IMR-90 (cell line): Measurements from ENCODE around the gene HS6ST3. TPM values are rescaled to one million over a fixed set of nuclear protein-coding genes. Genes with fewer than 3 reads are reported as not detected.

ENCODE experiments used
- ATAC-seq: fragments of 200-7000 bp; cut with Tn5 transposase; 2 replicates; pipeline ENCODE4 v1.9.1; 2020; ENCODE audit warnings: low read depth, mild to moderate bottlenecking, moderate library complexity
- BruUV-seq: library from RNA; stranded (reverse); fragments of 400-500 nt; replicated peaks from 2 replicates; lab custom pipeline; 2021; lab: Mats Ljungman, UMichigan
- CTCF ChIA-PET: fragments of 300-600 bp; formaldehyde crosslinking; extraction: SDS; loops from one replicate; lab custom pipeline; 2021; ENCODE audit warnings: antibody characterized with exemption; lab: Yijun Ruan, JAX
- POLR2A ChIA-PET: fragments of 300-600 bp; sonication (Branson Sonifier 250); formaldehyde crosslinking; loops from one replicate; lab custom pipeline; 2022; ENCODE audit warnings: antibody characterized with exemption; ENCODE audit not compliant: unreplicated experiment; lab: Charles Lee
- DNase-seq: peaks from one replicate; pipeline ENCODE4 v3.0.0; 2013
- H2AFZ ChIP-seq: replicated peaks from 2 replicates; pipeline ENCODE3; 2013; ENCODE audit warnings: low read length, mild to moderate bottlenecking; ENCODE audit not compliant: poor library complexity
- H2AK5ac ChIP-seq: 2 replicates; pipeline ENCODE4 v1.6.1; 2013; ENCODE audit warnings: low read depth, low read length, inconsistent platforms
- H2AK9ac ChIP-seq: replicated peaks from 2 replicates; pipeline ENCODE3; 2013; ENCODE audit warnings: mild to moderate bottlenecking, low read depth, low read length, moderate library complexity; ENCODE audit not compliant: poor library complexity
- H2BK120ac ChIP-seq: 2 replicates; pipeline ENCODE4 v1.6.1; 2013; ENCODE audit warnings: low read depth, low read length, inconsistent platforms
- H2BK15ac ChIP-seq: 3 replicates; pipeline ENCODE4 v1.6.1; 2013; ENCODE audit warnings: low read depth, low read length, inconsistent platforms
- H2BK20ac ChIP-seq: 2 replicates; pipeline ENCODE4 v1.6.1; 2013; ENCODE audit warnings: low read depth, mild to moderate bottlenecking, inconsistent platforms, low read length, moderate library complexity
- H2BK5ac ChIP-seq: 2 replicates; pipeline ENCODE4 v1.6.1; 2013; ENCODE audit warnings: mild to moderate bottlenecking, low read depth, low read length, inconsistent platforms; ENCODE audit not compliant: poor library complexity, severe bottlenecking
- H3K14ac ChIP-seq: replicated peaks from 2 replicates; pipeline ENCODE4 v1.6.1; 2013; ENCODE audit warnings: low read depth, low read length, inconsistent platforms
- H3K18ac ChIP-seq: 2 replicates; pipeline ENCODE4 v1.6.1; 2013; ENCODE audit warnings: low read depth, low read length, control low read depth
- H3K23ac ChIP-seq: 2 replicates; pipeline ENCODE4 v1.6.1; 2013; ENCODE audit warnings: low read depth, low read length, inconsistent platforms
- H3K27ac ChIP-seq: 2 replicates; pipeline ENCODE4 v1.5.1; 2013; ENCODE audit warnings: mild to moderate bottlenecking, control low read depth, low read length; ENCODE audit not compliant: insufficient read depth
- H3K27me3 ChIP-seq: 2 replicates; pipeline ENCODE4 v1.6.1; 2013; ENCODE audit warnings: low read length; ENCODE audit not compliant: control insufficient read depth, insufficient read depth
- H3K36me3 ChIP-seq: 2 replicates; pipeline ENCODE4 v1.6.1; 2013; ENCODE audit warnings: low read length, mixed read lengths; ENCODE audit not compliant: control insufficient read depth, insufficient read depth
- H3K4ac ChIP-seq: 2 replicates; pipeline ENCODE4 v1.6.1; 2013; ENCODE audit warnings: low read depth, low read length, inconsistent platforms
- H3K4me1 ChIP-seq: 2 replicates; pipeline ENCODE4 v1.6.1; 2013; ENCODE audit warnings: low read length, mixed read lengths; ENCODE audit not compliant: control insufficient read depth, insufficient read depth
- H3K4me2 ChIP-seq: 2 replicates; pipeline ENCODE4 v1.6.1; 2013; ENCODE audit warnings: low read depth, mild to moderate bottlenecking, control low read depth, low read length, moderate library complexity
- H3K4me3 ChIP-seq: 2 replicates; pipeline ENCODE4 v1.5.1; 2013; ENCODE audit warnings: low read depth, mild to moderate bottlenecking, control low read depth, low read length, moderate library complexity; ENCODE audit not compliant: insufficient read depth
- H3K56ac ChIP-seq: 2 replicates; pipeline ENCODE4 v1.6.1; 2013; ENCODE audit warnings: low read length, inconsistent platforms; ENCODE audit not compliant: insufficient read depth; ENCODE audit errors: extremely low read depth
- H3K79me1 ChIP-seq, 2 experiments: 2 replicates each; pipeline ENCODE4 v1.6.1; 2013; ENCODE audit warnings: low read length in 2 of 2, inconsistent platforms in 1 of 2, low read depth in 1 of 2
- H3K9ac ChIP-seq: 2 replicates; pipeline ENCODE4 v1.6.1; 2013; ENCODE audit warnings: low read depth, low read length, control low read depth
- H3K9me1 ChIP-seq: 2 replicates; pipeline ENCODE4 v1.6.1; 2013; ENCODE audit warnings: low read length, inconsistent platforms; ENCODE audit not compliant: insufficient read depth
- H3K9me3 ChIP-seq: 2 replicates; pipeline ENCODE4 v1.6.1; 2013; ENCODE audit warnings: low read length; ENCODE audit not compliant: control insufficient read depth, insufficient read depth
- H4K20me1 ChIP-seq: 2 replicates; pipeline ENCODE4 v1.6.1; 2013; ENCODE audit warnings: low read length, inconsistent platforms; ENCODE audit not compliant: insufficient read depth
- H4K5ac ChIP-seq: 2 replicates; pipeline ENCODE4 v1.6.1; 2013; ENCODE audit warnings: mild to moderate bottlenecking, low read depth, low read length, control low read depth
- H4K8ac ChIP-seq, 2 experiments: 2 replicates each; pipeline ENCODE4 v1.6.1; 2013; ENCODE audit warnings: low read depth in 2 of 2, low read length in 2 of 2, control low read depth in 1 of 2, inconsistent platforms in 1 of 2
- H4K91ac ChIP-seq: 2 replicates; pipeline ENCODE4 v1.6.1; 2013; ENCODE audit warnings: low read depth, low read length, inconsistent platforms; ENCODE audit not compliant: insufficient read depth
- BHLHE40 ChIP-seq: fragments of 150-350 bp; IDR thresholded peaks from 2 replicates; pipeline ENCODE4 v1.6.1; 2016; ENCODE audit warnings: mild to moderate bottlenecking, low read depth, low read length
- CEBPB ChIP-seq: IDR thresholded peaks from 2 replicates; pipeline ENCODE4 v1.6.1; 2012; ENCODE audit warnings: low read depth, low read length, improper control_type of control experiment
- CHD1 ChIP-seq: IDR thresholded peaks from 2 replicates; pipeline ENCODE4 v1.6.1; 2012; ENCODE audit warnings: low read depth, low read length, improper control_type of control experiment
- FOS ChIP-seq: fragments of 150-350 bp; IDR thresholded peaks from 2 replicates; pipeline ENCODE4 v1.6.1; 2016; ENCODE audit warnings: low read depth, low read length
- MAFK ChIP-seq: IDR thresholded peaks from 2 replicates; pipeline ENCODE4 v1.6.1; 2012; ENCODE audit warnings: low read depth, low read length, improper control_type of control experiment
- MAZ ChIP-seq: IDR thresholded peaks from 2 replicates; pipeline ENCODE4 v1.6.1; 2012; ENCODE audit warnings: low read depth, mild to moderate bottlenecking, low read length, improper control_type of control experiment, moderate library complexity, borderline replicate concordance
- MXI1 ChIP-seq: IDR thresholded peaks from 2 replicates; pipeline ENCODE4 v1.6.1; 2012; ENCODE audit warnings: low read depth, mild to moderate bottlenecking, low read length, moderate library complexity, borderline replicate concordance
- NFE2L2 ChIP-seq: fragments of 150-350 bp; IDR thresholded peaks from 2 replicates; pipeline ENCODE4 v1.6.1; 2016; ENCODE audit warnings: low read depth, mild to moderate bottlenecking, low read length
- POLR2A ChIP-seq: IDR thresholded peaks from 2 replicates; pipeline ENCODE4 v1.6.1; 2012; ENCODE audit warnings: mild to moderate bottlenecking, low read depth, low read length
- RAD21 ChIP-seq: IDR thresholded peaks from 2 replicates; pipeline ENCODE4 v1.6.1; 2012; ENCODE audit warnings: low read length, improper control_type of control experiment
- RCOR1 ChIP-seq: IDR thresholded peaks from 2 replicates; pipeline ENCODE4 v1.6.1; 2012; ENCODE audit warnings: mild to moderate bottlenecking, low read length, improper control_type of control experiment; ENCODE audit not compliant: insufficient replicate concordance
- RFX5 ChIP-seq: IDR thresholded peaks from 2 replicates; pipeline ENCODE4 v1.8.0; 2012; ENCODE audit warnings: low read depth, mild to moderate bottlenecking, low read length, moderate library complexity
- SMC3 ChIP-seq: fragments of 150-350 bp; IDR thresholded peaks from 2 replicates; pipeline ENCODE4 v1.6.1; 2016; ENCODE audit warnings: low read depth, mild to moderate bottlenecking, antibody characterized with exemption, low read length, moderate library complexity
- WGBS, 2 experiments: methylation state at CpG; one replicate each; pipeline versions ENCODE4 v1.1.5 to v1.1.7; 2013; ENCODE audit warnings: missing lambda C conversion rate in 2 of 2; ENCODE audit not compliant: insufficient read length in 1 of 2; ENCODE audit errors: extremely low coverage in 2 of 2; 5-methylcytosine and 5-hydroxymethylcytosine counted together
- dilution Hi-C: fragments of 300-500 bp; cut with HindIII; formaldehyde crosslinking; loops from one replicate; pipeline ENCODE4 v1.14.3; 2018; ENCODE audit warnings: low sequenced_read_pairs; ENCODE audit not compliant: unreplicated experiment
- in situ Hi-C: fragments of 300-500 bp; cut with MboI; formaldehyde crosslinking; loops from 3 replicates; pipeline ENCODE4 v1.14.3; 2019; ENCODE audit warnings: low sequenced_read_pairs, inconsistent platforms, mixed read lengths
- intact Hi-C: fragments of 100-400 bp; cut with micrococcal nuclease; formaldehyde crosslinking; loops from 2 replicates; pipeline ENCODE4 v1.10.0; 2022
- polyA plus RNA-seq, 3 experiments: library from polyadenylated mRNA; depleted of rRNA; stranded (reverse); fragments of >200 nt; gene quantifications; 2 replicates each; pipeline ENCODE4 v1.2.3, GENCODE V29; 2012; ENCODE audit warnings: low replicate concordance in 1 of 3
- total RNA-seq: library from RNA; depleted of rRNA; stranded (reverse); fragments of >200 nt; gene quantifications from 2 replicates; pipeline ENCODE4 v1.2.3, GENCODE V29; 2012
- TF ChIP-seq, protein P1 (sequence below): fragments of 150-350 bp; IDR thresholded peaks from 2 replicates; pipeline ENCODE4 v1.6.1; 2016; ENCODE audit warnings: low read depth, mild to moderate bottlenecking, low read length, moderate library complexity, borderline replicate concordance
- TF ChIP-seq, protein P2 (sequence below): fragments of 150-350 bp; IDR thresholded peaks from 2 replicates; pipeline ENCODE4 v1.6.1; 2017; ENCODE audit warnings: mild to moderate bottlenecking, antibody characterized with exemption, low read length, low read depth
- TF ChIP-seq, protein P3 (sequence below): conservative IDR thresholded peaks from 2 replicates; pipeline ENCODE4 v1.5.1; 2012; ENCODE audit warnings: mild to moderate bottlenecking, low read depth, low read length, improper control_type of control experiment

The HS6ST3 gene
- total and polyA plus RNA-seq, 2 of the 4 experiments (the other 2 are of a cell fraction), result not detected

DNA sequence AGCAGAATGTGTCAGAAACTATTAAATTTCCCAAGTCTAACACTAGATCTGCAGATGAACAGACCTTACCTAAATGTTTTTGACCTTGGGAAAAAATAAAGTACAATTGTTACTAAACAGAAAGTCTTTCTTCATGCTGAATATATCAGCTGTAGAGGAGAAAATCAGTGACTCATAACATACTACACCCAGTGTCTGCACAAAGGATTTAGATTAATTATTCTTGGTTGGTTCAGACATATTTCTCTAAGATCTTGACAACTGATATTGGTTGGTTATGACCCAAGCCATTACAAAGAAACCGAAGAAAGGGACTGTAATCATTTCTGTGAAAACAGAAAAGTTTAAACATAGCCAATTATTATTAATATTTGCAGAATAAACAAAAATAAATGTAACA is 225.1 kb downstream of the HS6ST3 start:
- Histone ChIP-seq H4K8ac (no peak overlapping the region), H3K4me3 (no peak overlapping the region), H3K23ac (no peak overlapping the region), H2AK5ac (no peak overlapping the region), H3K36me3 (no peaks in the 10 kb centered on the region), H3K18ac (no peak overlapping the region), H3K56ac (no peak overlapping the region), H4K20me1 (no peaks in the 10 kb centered on the region), H3K79me1 (no peaks in the 10 kb centered on the region), H2BK20ac (no peak overlapping the region), H2BK120ac (no peak overlapping the region), H3K27ac (no peak overlapping the region), H3K4me1 (no peaks in the 10 kb centered on the region), H3K4me2 (no peak overlapping the region), H3K9me3 (peaks cover 2% of the 10 kb centered on the region), H3K9ac (no peak overlapping the region), H2BK5ac (no peak overlapping the region), H2AK9ac (no peak overlapping the region), H3K14ac (no peak overlapping the region), H3K9me1 (no peaks in the 10 kb centered on the region), H4K91ac (no peak overlapping the region), H3K4ac (no peak overlapping the region), H2AFZ (no peak overlapping the region), H4K5ac (no peak overlapping the region), H3K27me3 (no peaks in the 10 kb centered on the region), H2BK15ac (no peak overlapping the region)
- DNase-seq, result no peak
- in situ Hi-C loops, result no loop called here
- POLR2A ChIA-PET, result no interaction called here
- dilution Hi-C loops, result no loop called here
- CTCF ChIA-PET, result no interaction called here
- TF ChIP-seq BHLHE40, result no peak
- no peak for TF ChIP-seq NFE2L2
- no peak for TF ChIP-seq RFX5
- no peak for TF ChIP-seq MAZ
- TF ChIP-seq, protein P1, sequence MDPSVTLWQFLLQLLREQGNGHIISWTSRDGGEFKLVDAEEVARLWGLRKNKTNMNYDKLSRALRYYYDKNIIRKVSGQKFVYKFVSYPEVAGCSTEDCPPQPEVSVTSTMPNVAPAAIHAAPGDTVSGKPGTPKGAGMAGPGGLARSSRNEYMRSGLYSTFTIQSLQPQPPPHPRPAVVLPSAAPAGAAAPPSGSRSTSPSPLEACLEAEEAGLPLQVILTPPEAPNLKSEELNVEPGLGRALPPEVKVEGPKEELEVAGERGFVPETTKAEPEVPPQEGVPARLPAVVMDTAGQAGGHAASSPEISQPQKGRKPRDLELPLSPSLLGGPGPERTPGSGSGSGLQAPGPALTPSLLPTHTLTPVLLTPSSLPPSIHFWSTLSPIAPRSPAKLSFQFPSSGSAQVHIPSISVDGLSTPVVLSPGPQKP, result no peak
- no peak for TF ChIP-seq FOS
- TF ChIP-seq, protein P2, sequence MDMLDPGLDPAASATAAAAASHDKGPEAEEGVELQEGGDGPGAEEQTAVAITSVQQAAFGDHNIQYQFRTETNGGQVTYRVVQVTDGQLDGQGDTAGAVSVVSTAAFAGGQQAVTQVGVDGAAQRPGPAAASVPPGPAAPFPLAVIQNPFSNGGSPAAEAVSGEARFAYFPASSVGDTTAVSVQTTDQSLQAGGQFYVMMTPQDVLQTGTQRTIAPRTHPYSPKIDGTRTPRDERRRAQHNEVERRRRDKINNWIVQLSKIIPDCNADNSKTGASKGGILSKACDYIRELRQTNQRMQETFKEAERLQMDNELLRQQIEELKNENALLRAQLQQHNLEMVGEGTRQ, result no peak
- TF ChIP-seq, protein P3, sequence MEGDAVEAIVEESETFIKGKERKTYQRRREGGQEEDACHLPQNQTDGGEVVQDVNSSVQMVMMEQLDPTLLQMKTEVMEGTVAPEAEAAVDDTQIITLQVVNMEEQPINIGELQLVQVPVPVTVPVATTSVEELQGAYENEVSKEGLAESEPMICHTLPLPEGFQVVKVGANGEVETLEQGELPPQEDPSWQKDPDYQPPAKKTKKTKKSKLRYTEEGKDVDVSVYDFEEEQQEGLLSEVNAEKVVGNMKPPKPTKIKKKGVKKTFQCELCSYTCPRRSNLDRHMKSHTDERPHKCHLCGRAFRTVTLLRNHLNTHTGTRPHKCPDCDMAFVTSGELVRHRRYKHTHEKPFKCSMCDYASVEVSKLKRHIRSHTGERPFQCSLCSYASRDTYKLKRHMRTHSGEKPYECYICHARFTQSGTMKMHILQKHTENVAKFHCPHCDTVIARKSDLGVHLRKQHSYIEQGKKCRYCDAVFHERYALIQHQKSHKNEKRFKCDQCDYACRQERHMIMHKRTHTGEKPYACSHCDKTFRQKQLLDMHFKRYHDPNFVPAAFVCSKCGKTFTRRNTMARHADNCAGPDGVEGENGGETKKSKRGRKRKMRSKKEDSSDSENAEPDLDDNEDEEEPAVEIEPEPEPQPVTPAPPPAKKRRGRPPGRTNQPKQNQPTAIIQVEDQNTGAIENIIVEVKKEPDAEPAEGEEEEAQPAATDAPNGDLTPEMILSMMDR, result no peak
- TF ChIP-seq MAFK, result no peak
- TF ChIP-seq CEBPB, result no peak
- no peak for TF ChIP-seq RCOR1
- TF ChIP-seq RAD21, result no peak
- no peak for TF ChIP-seq MXI1
- no peak for TF ChIP-seq CHD1
- TF ChIP-seq POLR2A, result no peak
- TF ChIP-seq SMC3, result no peak
- no peak for ATAC-seq
- intact Hi-C loops, result no loop called here
- WGBS, 2 experiments, result no CpG with 5 or more reads among the region's 1 CpG
- BruUV-seq, result no TSS peak
